GM23338 (cell line): ENCODE data around the gene DLG5. TPM values are rescaled to one million over a fixed set of nuclear protein-coding genes. Genes with fewer than 3 reads are reported as not detected.

Experiments
- ATAC-seq: fragments of 200-7000 bp; cut with Tn5 transposase; 3 replicates; pipeline ENCODE4 v1.9.1; 2020
- DNase-seq: peaks from one replicate; pipeline ENCODE4 v3.0.0-alpha.2; 2015; ENCODE audit warnings: low spot score
- H2AFZ ChIP-seq: fragments of 200-600 bp; sonication (generic); 2 replicates; pipeline ENCODE4 v1.8.0; 2016; ENCODE audit warnings: antibody characterized with exemption, mild to moderate bottlenecking, moderate library complexity
- H3F3A ChIP-seq: fragments of 200-600 bp; sonication (generic); replicated peaks from 2 replicates; pipeline ENCODE4 v1.8.0; 2017; ENCODE audit warnings: antibody characterized with exemption, mixed run types, low read depth
- H3K27ac ChIP-seq: fragments of 200-600 bp; sonication (generic); 2 replicates; pipeline ENCODE4 v1.6.1; 2016; ENCODE audit warnings: low read depth
- H3K27me3 ChIP-seq: fragments of 200-600 bp; sonication (generic); 2 replicates; pipeline ENCODE4 v1.8.0; 2016; ENCODE audit warnings: mild to moderate bottlenecking, mixed run types, moderate library complexity; ENCODE audit not compliant: insufficient read depth
- H3K36me3 ChIP-seq: fragments of 200-600 bp; sonication (generic); 2 replicates; pipeline ENCODE4 v1.8.0; 2016; ENCODE audit warnings: mild to moderate bottlenecking; ENCODE audit not compliant: insufficient read depth
- H3K4me1 ChIP-seq: fragments of 200-600 bp; sonication (generic); 2 replicates; pipeline ENCODE4 v1.8.0; 2016; ENCODE audit warnings: mild to moderate bottlenecking, moderate library complexity; ENCODE audit not compliant: insufficient read depth
- H3K4me2 ChIP-seq: fragments of 200-600 bp; sonication (generic); 2 replicates; pipeline ENCODE4 v1.7.1; 2017; ENCODE audit warnings: mixed run types
- H3K4me3 ChIP-seq: fragments of 200-600 bp; sonication (generic); 2 replicates; pipeline ENCODE4 v1.6.1; 2016; ENCODE audit warnings: mixed run types
- H3K79me2 ChIP-seq: fragments of 200-600 bp; sonication (generic); replicated peaks from 2 replicates; pipeline ENCODE4 v1.8.0; 2017; ENCODE audit warnings: mild to moderate bottlenecking; ENCODE audit not compliant: insufficient read depth
- H3K9me2 ChIP-seq: fragments of 200-600 bp; sonication (generic); 2 replicates; pipeline ENCODE4 v1.8.0; 2017; ENCODE audit not compliant: insufficient read depth
- H4K20me1 ChIP-seq: fragments of 200-600 bp; sonication (generic); replicated peaks from 2 replicates; pipeline ENCODE4 v1.8.0; 2017; ENCODE audit warnings: mild to moderate bottlenecking; ENCODE audit not compliant: insufficient read depth
- H3K27ac Mint-ChIP-seq: 2 replicates; pipeline ENCODE4 v1.8.0; 2020; ENCODE audit warnings: inconsistent platforms, mild to moderate bottlenecking, moderate library complexity, mixed read lengths
- H3K27me3 Mint-ChIP-seq: 3 replicates; pipeline ENCODE4 v1.8.0; 2022; ENCODE audit warnings: low read depth, mild to moderate bottlenecking, moderate library complexity, mixed read lengths, inconsistent platforms; ENCODE audit not compliant: insufficient read depth, poor library complexity
- H3K36me3 Mint-ChIP-seq: 3 replicates; pipeline ENCODE4 v1.8.0; 2021; ENCODE audit warnings: low read depth, mild to moderate bottlenecking, inconsistent platforms, moderate library complexity, mixed read lengths
- H3K4me1 Mint-ChIP-seq: 3 replicates; pipeline ENCODE4 v1.8.0; 2020; ENCODE audit warnings: mild to moderate bottlenecking, inconsistent platforms, mixed read lengths
- H3K4me3 Mint-ChIP-seq: 3 replicates; pipeline ENCODE4 v1.8.0; 2021; ENCODE audit warnings: moderate library complexity, mild to moderate bottlenecking, inconsistent platforms, mixed read lengths
- H3K9me3 Mint-ChIP-seq: 3 replicates; pipeline ENCODE4 v1.8.0; 2020; ENCODE audit warnings: moderate library complexity, mild to moderate bottlenecking, inconsistent platforms, mixed read lengths
- CREB1 ChIP-seq: fragments of 250-450 bp; sonication (Bioruptor Pico); IDR thresholded peaks from 2 replicates; pipeline ENCODE4 v1.5.0; 2020; ENCODE audit warnings: low read depth, mild to moderate bottlenecking, moderate library complexity
- POLR2AphosphoS5 ChIP-seq: IDR thresholded peaks from 2 replicates; pipeline ENCODE4 v1.6.1; 2016; ENCODE audit warnings: antibody characterized with exemption, low read depth
- STAT1 ChIP-seq: IDR thresholded peaks from one replicate; pipeline ENCODE4 v1.6.1; 2016; ENCODE audit warnings: antibody characterized with exemption; ENCODE audit not compliant: unreplicated experiment
- polyA plus RNA-seq: library from polyadenylated mRNA; unstranded; fragments of >200 nt; fragmentation: Nextera tagmentation; extraction: Ambion mirVana; gene quantifications from 2 replicates; pipeline ENCODE4 v1.2.1, GENCODE V29; 2016
- small RNA-seq: library from RNA; depleted of rRNA; stranded (forward); fragments of <200 nt; gene quantifications from one replicate; pipeline ENCODE3, GENCODE V24; 2014; ENCODE audit warnings: low replicate concordance
- total RNA-seq: library from RNA; depleted of rRNA; stranded (reverse); fragments of >200 nt; shearing (Covaris generic); gene quantifications from 2 replicates; pipeline ENCODE4 v1.2.3, GENCODE V29; 2014; rRNA removed

Gene DLG5
- total and polyA plus RNA-seq, 2 experiments from 2014 or later = 7.4 to 66.6 TPM

DNA sequence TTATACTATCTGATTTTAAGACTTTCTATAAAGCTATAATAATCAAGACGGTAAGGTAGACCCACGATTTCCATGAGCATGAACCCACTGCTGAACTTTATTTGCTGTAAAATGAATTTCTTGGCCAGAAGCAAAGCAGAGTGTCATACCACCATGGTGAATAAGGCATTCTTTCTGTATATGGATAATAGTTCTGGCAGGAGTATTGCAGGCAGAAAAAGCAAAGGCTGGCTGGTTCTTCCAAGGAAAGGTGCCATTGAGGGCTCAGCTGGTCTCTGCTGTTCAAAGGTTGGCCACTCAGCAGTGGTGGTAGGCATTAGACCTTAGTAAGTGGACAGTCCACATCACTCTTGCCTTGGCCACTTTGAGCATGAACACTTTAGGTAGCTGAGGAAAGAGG lies 184.8 kb downstream of the DLG5 start:
- Histone ChIP-seq H3K9me2 (no peaks in the 10 kb centered on the region), H3K4me2 (no peak overlapping the region), H3K4me3 (no peak overlapping the region), H3K27ac (no peak overlapping the region), H3K36me3 (no peaks in the 10 kb centered on the region), H3K27me3 (no peaks in the 10 kb centered on the region), H3F3A (no peaks in the 10 kb centered on the region), H2AFZ (no peak overlapping the region), H4K20me1 (no peaks in the 10 kb centered on the region), H3K79me2 (no peaks in the 10 kb centered on the region), H3K4me1 (no peaks in the 10 kb centered on the region)
- no peak for DNase-seq
- TF ChIP-seq CREB1 (CRISPR knock-in tag) (no peak), STAT1 (no peak), POLR2AphosphoS5 (no peak)
- H3K9me3 Mint-ChIP-seq = peaks cover 39% of the 10 kb centered on the region
- H3K36me3 Mint-ChIP-seq = peaks cover 38% of the 10 kb centered on the region
- H3K27ac Mint-ChIP-seq = no peak overlapping the region
- no peak overlapping the region for H3K4me3 Mint-ChIP-seq
- no peaks in the 10 kb centered on the region; the same call in 2 of the 3 replicates for H3K4me1 Mint-ChIP-seq
- no peak for ATAC-seq
- peaks cover 5% of the 10 kb centered on the region for H3K27me3 Mint-ChIP-seq

Small RNA genes lying within 50 kb of the gene (small RNA-seq; reads per million reads assigned to genes)
- gene RF00017 (not detected), gene RN7SL284P (not detected), gene RNU6-1266P (0.10 reads per million)

Other genes with a start within 250 kb of the DLG5 start
- 35.5 and 37.2 TPM in 2 replicates for gene POLR3A, start 102.8 kb upstream of the DLG5 start, total RNA-seq
- 10.5 and 11.6 TPM in 2 replicates for gene POLR3A, start 102.8 kb upstream of the DLG5 start, polyA plus RNA-seq
- gene RPS24, start 107.1 kb upstream of the DLG5 start, total RNA-seq = 2,185 and 2,362 TPM in 2 replicates
- 3,638 and 3,797 TPM in 2 replicates for gene RPS24, start 107.1 kb upstream of the DLG5 start, polyA plus RNA-seq